Kasumi-1 (cell line): Measurements from ENCODE around the gene OTOS.

Source experiments
- DNase-seq, 2 experiments: peaks; one replicate each; lab custom pipeline; 2025; lab: John Stamatoyannopoulos, UW

Gene OTOS

DNA sequence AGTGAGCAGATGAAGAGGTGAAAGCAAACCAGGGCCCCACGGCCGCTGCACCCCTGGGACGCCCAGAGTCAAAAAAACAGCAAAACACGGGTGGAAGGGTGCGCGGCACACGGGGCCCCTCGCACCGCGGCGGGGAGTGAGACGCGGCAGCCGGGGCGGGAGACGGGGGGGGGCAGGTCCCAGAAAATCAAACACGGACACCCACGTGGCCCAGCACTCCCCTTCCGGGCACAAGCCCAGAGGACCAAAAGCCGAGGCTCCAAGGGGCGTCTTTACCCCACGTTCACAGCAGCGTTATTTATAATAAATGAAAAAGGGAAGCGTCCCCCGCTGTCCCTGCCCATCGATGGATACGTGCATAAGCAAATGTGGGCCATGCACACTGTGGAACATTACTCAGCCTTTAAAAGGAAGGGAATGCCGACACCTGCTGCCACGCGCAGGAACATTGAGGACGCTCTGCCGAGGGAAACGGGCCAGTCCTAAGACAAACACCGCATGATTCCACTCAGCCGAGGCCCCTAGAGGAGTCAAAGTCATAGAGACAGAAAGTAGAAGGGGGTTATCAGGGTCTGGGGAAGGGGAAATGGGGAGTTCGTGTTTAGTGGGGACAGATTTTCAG is 3.7 kb downstream of the OTOS start:
- peak in 1 of 2 experiments; percentile 5 for DNase-seq

DNA sequence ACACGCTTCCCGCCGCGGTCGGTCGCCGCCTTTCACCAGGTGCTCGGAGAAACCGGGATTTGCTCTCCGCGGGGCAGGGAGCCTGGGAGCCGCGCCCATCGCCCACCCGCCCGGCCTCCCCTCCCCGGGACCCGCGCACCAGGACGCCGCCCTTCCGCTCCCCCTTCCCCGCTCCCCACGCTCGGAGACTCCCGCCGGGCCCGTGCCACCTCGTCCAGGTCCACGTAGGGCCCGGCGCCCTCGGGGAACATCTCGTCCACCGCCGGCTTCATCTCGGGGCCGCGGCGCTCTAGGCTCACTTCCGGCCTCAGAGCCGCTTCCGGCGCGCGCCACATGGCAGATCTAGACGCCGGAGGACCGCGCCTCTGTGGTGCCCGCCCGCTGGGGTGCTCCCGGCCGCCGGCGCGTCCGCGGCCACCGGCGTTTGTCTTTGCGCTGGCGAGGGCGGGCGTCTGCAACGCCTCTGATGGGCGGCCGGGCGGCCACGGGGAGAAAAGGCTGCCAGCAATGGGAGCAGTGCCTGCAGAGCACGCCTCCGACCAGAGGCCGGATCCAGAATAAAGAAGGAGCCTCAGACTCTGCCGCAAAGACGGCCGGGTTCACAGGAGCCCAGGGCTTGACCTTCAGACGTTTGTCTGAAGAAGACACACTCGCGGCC is 4.3 kb downstream of the OTOS start, which contains the start of gene COPS9:
Gene COPS9, minus strand, starts transcription at position 293 of the 658 bp plus-strand sequence. Its CDS starts 21 bp downstream, at position 272.
- peak; percentile 44 to 49 for DNase-seq

DNA sequence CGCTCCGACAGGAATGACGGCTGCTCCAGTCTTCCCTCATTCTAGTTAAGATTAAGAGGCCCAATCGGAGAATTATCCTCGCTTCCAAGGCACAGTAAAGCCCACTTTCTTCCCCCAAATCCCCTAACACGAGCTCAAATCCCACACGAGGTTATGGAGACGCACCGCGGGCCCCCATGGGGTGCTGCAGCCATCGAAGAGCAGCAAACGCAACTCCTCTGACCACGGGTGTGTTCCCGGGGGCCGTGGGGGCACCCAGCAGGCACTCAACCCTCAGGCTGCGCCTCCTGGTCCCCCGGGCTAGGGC is 4.8 kb downstream of the OTOS start:
- DNase-seq: no peak

DNA sequence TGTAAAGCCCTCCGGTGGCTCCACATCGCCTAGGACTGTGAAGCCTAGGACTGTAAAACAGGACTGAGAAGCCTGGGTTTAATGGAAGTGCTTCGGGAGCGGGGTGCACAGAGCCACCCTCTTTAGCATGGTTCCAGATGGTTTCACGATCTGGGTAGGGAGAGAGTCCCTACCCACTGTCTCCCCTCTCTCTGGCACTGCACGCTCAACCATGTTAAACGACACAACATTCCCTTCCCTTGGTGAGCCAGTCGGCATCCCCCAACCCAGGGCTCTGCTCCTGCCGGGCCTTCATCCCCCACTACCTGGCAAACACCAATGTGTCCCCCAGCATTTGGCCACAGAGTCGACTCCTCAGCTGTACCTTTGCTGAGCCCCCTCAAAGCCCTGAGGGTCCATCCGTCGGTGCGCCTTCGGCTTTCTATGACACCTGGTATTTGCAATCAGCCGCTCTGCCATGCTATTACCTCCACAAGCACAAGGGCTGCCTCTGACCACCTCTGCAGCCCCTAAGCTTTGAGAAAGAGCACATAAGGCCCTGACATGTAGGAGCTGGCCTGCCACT is 5.4 kb downstream of the OTOS start:
- no peak for DNase-seq

DNA sequence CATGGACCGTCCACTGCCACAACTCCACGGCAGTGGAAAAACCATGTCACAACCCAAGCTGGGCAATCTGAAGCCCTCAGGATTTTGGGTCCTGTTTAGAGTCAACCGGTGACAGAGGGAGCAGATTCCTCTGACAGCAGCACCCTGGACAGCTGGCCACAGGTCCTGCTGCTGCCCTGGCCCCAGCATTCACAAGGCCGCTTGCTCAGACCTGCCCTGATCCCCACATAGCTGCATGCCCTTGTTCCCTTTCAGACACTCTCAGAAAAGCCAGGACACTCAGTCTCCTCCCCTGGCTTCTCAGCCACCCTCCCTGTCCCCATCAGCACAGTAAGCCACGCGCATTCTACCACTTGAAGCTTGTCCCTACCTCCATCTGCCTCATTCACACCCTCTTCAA is 6.0 kb downstream of the OTOS start:
- DNase-seq: no peak

DNA sequence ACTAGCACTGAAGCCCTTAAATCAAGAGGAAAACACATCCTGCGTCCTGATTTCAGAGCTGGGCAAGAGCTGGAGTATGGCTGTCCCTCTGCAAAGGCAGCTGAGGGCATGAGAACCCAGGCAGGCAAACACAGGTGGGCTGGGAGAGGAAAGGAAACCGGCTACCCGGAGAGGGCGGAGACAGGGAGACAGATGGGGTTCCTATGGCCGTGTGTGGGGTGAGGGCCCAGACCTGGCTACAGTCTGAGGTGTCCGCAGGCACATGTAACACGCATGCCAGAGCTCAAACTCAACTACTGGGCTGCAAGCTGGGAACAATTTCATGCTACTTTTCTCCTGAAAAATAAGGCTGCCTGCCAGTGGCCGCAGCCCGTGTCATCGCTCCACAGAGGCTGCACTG is 7.1 kb downstream of the OTOS start:
- DNase-seq: no peak

DNA sequence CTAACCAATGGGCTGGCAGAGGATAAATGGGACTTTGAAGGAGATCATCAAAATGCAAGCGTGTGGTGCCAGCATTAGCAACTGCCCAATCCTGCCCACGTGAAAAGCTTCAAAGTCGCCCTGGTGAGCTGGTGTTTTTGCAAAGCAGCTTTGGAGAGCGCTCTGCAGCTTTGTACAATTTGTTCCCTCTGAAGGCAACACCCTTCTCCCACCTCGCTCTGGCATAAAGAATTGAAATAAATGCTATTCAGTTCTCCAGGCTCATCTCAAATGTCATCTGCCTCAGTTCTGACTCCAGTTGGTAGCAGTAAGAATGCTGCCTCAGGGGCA is 7.8 kb downstream of the OTOS start:
- DNase-seq: no peak

DNA sequence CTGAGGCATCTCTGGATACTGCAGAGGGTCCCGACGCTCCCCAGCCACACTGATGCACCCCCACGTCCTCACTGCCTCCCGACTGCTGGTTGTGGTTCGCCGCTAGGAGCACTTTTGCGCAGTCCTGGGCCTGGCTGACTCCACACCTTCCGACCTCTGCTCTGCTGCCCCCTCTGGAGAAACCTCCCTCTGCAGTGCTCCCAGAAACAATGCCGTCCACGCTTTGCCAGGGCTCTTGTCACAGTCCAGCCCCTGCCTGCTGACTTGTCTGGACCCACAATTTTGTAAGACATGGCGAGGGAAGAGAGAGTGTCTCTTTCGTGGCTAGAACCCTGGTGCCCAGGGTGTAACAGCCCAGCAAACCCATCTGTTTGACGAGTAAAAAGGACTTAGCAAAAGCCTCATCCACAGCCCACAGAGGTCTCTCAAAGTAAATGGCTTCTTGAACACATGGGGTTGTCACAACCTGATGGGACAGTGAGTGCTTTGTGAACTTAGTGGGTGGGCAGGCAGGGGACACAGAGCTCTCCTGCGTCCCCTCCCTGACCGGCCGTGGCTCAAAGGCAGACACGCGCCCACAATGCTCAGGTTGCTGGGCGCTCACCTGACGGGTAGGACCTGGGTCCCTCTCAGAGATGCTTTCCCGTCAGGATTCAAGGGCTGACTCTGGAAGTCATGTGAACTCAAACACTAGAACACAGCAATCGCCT is 8.4 kb downstream of the OTOS start:
- peak in 1 of 2 experiments; percentile 0 for DNase-seq

DNA sequence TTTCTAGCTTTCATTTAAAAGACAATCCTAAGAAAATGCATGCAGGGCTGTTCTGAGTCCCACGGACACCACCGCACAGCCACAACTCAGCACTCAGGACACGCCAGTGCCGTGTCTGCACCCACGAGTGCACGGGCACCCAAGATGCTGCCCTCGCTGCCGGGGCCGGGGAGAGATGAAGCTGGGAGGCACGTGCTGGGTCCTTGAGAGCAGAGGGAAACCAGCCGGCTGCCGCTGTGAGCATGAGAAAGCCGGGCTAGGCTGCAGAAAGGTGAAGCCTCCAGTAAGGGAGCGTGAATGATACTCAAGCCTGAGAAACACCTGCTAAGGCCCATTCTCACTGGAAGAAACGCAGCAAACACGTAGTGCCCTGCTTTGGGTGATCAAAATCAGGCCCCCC is 9.2 kb downstream of the OTOS start:
- DNase-seq: no peak

DNA sequence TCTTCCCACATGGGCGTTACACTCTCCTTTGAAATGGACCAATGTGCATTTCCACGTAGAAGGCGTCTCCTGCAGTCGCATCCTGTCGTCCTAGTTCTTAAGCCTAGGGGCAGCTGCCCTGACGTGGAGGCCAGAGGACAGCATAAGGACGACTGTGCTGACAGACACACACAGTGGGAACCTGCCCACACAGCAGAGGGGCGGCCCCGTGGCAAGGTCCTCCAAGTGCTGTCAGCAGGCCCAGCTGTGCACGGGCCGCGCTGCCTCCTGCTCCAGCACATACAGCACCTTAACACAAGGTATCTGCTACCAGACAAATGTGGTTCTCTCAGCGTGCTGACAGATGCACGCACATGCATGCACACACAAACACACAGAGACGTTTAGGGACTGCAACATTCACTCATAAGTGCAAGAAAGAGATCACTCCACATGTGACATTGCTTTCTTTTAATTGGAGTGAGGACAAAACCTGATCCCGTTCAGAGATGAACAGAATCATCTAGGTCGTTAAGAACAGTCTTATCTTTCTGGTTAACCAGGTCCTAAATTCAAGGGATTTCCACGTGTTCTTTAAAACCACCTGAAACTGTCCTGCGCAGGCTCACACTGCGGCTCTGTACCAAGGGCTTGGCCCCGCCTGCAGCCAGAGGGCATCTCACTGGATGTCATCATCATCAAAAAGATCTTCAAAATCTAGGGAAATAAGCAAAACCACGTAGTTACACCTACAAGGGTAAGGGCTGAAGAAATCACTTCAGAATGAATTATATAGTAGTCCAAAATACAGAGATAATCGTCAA is 9.9 kb downstream of the OTOS start:
- DNase-seq: no peak

DNA sequence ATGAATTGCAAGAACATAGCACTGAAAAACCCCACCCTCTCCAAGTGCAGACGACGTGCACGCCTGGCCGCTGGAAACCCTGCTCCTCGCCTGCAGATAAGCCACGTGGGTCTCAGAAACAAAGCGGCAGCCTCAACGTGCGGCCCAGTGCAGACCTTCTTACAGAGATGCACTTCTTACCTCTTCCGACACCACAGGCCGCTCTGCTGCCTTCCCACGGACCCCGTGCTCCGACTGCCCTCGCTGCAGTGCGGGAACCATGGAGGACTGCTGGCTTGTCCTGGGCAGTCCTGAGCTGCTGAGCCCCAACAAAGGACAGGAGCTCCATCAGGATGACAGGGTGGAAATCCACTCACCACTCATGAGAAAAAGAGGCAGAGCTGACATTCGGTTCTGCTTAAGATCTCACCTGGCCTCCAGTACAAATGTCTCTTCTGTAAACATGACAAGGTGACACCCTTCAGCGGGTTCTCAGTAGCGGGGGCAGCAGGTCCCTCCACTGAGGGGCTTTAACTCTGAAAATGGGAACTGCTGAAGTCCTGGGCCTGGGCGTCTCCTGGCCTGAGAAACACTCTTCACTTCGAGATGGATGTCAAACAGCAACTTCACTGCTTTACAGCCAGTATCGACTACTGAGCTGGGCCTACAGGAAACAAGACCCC is 10.6 kb downstream of the OTOS start:
- no peak for DNase-seq

DNA sequence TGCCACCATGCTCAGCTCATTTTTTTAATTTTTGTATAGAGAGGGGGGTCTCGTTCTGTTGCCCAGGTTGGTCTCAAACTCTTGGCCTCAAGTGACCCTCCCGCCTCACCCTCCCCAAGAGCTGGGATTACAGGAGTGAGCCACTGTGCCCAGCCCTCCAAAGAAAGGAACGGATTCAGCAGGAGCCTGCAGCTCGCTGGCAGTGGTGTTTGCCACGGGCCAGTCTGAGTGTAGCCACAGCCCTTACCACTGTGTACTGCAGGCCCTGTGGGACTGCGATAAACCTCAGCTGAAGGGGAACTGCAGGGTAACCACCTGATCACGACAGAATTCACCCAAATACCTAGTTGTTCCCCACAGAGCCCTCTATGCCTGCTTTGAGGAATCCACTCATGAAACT is 11.1 kb downstream of the OTOS start:
- no peak for DNase-seq

DNA sequence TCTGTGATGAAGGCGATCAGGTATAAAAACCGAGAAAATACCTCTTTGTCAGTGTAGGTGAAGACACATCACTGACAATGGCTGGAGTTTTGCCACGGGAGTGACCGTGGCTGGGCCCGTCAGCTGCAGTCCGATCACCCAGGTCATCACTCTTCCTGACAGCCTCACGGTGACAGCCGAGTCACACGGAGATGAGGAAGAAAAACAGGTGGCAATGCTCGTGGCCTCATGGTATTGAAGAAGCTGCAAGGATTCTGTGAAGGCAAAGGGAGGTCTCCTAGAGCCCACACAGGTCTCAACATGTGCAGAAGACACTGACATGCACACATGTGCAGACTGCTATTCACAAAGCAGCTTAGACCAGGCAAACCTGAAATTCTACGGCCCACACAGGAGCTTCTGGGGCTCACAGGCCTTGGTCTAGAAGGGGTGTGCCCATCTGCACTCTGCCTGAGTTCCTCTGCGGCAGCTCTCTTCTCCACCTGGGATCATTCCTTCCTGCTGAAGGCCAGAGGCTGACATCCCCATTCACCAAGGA is 11.8 kb downstream of the OTOS start:
- DNase-seq: no peak

DNA sequence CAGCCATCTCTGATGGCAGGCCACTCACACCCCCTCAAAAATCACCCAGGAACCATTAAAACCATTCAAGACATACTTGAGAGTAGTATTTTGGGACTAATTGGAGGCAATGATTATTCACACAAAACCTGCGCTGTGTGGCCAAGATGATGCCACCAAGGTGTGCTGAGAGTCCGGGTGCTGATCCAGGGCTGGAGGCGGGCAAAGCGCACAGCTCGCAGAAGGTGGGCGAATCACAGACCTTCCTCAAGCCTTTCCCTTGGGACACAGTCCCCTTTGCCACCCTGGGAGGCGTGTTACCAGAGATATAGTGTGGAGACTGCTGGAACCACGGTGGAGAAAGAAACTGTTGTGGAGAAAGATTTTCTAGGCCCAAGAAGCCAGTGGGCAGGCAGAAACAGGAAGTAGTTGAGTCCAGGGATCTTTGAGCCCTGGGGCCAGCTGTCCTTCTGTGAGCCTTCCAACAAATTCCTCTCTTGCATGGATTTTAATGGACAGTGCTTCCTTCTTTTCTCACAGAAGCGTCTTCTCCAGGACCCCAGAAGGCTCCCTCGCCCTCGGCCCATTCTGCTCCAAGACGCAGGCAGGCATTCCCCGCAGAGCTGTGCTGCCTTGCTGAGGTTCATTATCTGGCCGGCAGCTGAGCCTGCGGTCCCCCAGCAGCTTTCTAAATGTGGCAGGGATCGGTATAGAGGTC is 12.4 kb downstream of the OTOS start:
- DNase-seq: no peak

DNA sequence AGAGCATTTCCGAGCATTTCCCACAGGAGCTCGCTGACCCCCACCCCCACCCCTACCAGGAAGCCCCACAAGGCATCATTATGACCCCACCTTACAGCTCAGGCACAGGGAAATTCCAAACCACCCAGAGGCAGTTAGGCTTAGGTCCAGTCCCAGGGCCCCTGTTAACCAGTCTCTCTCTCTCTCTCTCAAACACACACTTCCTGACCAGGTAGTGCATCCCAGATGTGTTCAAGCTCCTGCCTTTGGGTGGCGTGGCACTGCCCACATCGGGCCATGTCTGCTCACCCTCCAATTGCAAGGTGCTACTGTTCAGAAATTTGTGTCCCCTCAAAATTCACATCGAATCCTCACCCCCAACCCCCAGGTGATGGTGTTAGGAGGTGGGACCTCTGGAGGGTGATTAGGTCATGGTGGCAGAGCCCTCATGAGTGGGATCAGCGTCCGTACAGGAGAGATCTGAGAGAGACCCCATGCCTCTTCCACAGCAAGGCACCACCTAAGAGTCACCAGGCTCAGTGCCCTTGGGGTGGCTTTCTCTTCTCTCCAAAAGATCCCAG is 13.2 kb downstream of the OTOS start:
- no peak for DNase-seq

DNA sequence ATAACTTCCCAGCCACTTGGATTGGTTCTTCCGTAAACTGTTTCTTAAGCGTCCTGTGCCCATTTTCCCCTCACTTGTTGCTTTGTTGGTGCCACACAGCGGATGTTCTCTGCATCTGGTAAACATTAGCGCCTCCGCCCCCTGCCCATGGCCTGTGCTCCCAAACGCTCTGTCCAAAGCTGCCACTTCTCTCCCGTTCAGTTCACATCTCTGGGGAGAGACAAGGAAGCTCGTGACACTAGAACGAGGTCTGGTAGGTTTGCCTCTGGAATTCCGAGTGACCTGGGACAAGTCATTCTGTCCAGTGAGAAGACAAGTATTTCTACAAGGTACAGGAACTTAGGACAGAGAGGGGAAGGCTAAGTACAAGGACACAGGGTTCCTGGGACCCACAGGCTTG is 13.7 kb downstream of the OTOS start:
- DNase-seq: no peak

DNA sequence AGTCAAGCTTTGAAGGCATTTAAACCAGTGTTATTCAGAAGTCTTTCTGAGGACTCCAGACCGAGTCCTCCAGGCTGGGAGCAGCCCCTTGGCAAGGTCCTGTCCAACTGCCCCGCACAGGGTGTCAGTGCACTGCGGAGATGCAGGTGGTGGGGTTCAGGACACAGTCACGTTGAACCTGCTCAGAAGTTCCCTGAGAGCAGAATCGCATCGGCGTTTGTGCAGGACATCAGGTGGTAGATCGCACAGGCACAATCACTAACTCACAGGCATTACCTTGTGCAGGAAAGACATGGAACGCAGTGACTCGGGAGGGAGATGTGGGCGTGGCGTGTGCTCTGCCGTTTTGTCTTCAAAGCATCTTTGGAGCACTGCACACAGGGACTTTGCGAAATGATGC is 14.7 kb downstream of the OTOS start:
- no peak for DNase-seq

DNA sequence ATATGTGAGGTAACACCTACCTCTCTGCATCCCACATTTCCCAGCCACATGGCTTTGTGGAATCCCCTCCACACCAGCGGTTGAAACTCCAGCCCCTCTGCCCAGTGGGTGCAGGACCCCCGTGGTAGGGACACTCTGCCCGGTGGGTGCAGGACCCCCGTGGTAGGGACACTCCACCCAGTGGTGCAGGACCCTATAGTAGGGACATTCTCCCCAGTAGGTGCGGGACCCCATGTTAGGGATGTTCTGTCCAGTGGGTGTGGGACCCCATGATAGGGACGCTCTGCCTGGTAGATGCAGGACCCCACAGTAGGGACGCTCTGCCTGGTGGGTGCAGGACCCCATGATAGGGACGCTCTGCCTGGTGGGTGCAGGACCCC is 15.8 kb downstream of the OTOS start:
- no peak for DNase-seq

DNA sequence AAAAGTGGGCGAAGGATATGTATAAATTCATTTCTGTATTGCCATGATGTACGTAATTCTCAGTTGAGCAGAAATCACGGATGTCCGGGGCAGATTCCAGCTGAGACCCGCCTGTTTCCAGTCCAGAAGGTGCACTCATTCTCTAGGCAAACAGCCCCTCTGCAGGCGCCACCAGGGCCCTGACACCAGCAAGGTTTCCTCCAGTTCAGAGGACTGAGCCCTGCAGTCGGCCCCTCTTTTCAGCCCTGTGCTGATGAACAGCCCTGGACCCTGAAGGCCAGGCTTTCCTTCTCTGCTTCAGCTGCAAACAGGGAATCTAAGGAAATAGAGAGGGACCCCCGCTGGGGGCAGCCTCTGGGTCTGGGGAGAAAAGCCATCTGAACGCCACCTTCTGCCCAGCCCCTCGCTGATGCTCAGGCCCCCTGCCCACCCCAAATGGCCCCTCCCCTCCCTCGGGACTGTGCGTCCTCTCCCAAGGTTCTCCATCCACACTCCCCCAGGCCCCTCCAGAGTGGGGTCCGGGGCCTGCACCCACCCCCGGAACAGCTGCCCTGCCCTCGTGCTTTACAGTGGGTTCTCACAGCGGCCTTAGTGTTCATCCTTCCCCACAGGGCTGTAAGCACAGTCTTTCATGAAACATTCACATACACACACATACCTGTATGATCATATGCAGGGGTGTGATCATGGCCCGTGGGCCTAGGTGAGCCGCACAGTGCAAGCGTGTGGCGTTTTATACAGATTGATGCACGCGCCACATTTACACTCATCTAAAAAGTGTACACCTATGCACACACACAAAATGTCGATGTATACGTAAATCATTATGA is 16.4 kb downstream of the OTOS start:
- DNase-seq: no peak

DNA sequence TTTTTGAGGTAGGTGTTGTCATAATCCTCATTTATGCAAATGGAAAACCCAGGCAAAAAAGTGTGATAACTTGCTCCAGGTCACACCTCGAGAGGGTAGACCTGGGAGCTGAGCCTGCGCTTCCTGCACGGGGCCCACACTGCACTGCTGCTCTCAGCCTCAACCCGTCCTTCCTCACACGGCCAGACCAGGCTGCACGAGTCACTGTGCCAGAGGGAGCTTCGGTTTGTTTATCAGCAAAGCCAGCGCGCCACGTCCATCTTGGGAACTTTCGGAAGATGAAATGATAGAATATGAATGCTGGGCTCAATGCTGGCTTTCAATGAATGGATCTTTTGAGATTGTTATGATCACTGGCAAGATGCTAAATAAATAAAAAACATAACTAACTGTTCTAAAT is 18.8 kb downstream of the OTOS start:
- DNase-seq: no peak
